ENCODE measurements around the gene TRAPPC2.

TRAPPC2 gene

DNA sequence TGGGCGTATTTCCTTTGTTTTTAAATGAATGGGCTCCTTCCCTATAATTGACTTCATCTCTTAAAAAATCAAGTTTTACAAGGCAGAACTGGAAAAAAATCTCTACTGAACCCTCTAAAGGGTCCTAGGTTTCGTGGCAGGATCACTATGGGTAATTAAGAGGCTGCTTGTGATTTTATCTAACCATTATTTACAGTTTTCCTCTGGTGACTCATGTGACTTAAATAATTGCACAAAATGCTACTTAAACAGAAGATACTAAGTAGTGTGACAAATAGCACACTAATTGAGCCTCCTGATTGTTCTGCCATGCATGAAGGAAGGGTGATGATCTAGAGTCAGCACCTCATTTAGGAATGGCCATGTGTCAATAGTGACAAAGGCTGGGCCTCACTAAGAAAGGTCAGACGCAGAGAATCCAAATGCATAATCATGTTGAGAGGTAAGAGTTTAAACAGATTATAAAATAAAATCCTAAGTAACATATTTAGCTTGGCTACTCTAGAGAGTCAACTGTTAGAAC, 35.7 kb upstream of the TRAPPC2 start:
- no peaks in the 10 kb centered on the region for H4K20me1 ChIP-seq (ENCODE audit: insufficient read depth, low read length)
- H3K79me2 ChIP-seq (ENCODE audit: insufficient read depth, low read length): no peaks in the 10 kb centered on the region
- H3K9me2 ChIP-seq (ENCODE audit: low read depth, low read length): no peaks in the 10 kb centered on the region
- no peak overlapping the region for H3K9ac ChIP-seq (ENCODE audit: low read length)
- H3K4me1 ChIP-seq (ENCODE audit: insufficient read depth, low read length, severe bottlenecking): no peaks in the 10 kb centered on the region
- H3K9me3 ChIP-seq (ENCODE audit: low read length): no peaks in the 10 kb centered on the region
- H3K4me3 ChIP-seq (ENCODE audit: low read depth, low read length, poor library complexity, severe bottlenecking): no peak overlapping the region
- H2AFZ ChIP-seq (ENCODE audit: low read length): no peak overlapping the region
- no peak overlapping the region for H3K4me2 ChIP-seq (ENCODE audit: low read length)
- no peaks in the 10 kb centered on the region for H3F3A ChIP-seq (ENCODE audit: insufficient read depth, low read length)
- H3K36me3 ChIP-seq (ENCODE audit: insufficient read depth, low read length): peaks cover 88% of the 10 kb centered on the region
- TF ChIP-seq CTCF (IDR thresholded peaks at IDR 0.05; ENCODE audit: low read length) (no peak), EZH2 (IDR thresholded peaks at IDR 0.05; ENCODE audit: borderline replicate concordance, low read length) (no peak)
- H3K27me3 ChIP-seq (ENCODE audit: insufficient read depth, low read length): no peaks in the 10 kb centered on the region
- no peak overlapping the region for H3K27ac ChIP-seq (ENCODE audit: low read depth, low read length, poor library complexity, severe bottlenecking)

GRCh38 chrX:13768939-13769338, 34.5 kb upstream of the TRAPPC2 start:
- no peak overlapping the region for H3K9ac ChIP-seq (ENCODE audit: low read length)
- H4K20me1 ChIP-seq (ENCODE audit: insufficient read depth, low read length): no peaks in the 10 kb centered on the region
- H3K9me3 ChIP-seq (ENCODE audit: low read length): no peaks in the 10 kb centered on the region
- no peaks in the 10 kb centered on the region for H3K9me2 ChIP-seq (ENCODE audit: low read depth, low read length)
- peaks cover 86% of the 10 kb centered on the region for H3K36me3 ChIP-seq (ENCODE audit: insufficient read depth, low read length)
- H3K4me1 ChIP-seq (ENCODE audit: insufficient read depth, low read length, severe bottlenecking): no peaks in the 10 kb centered on the region
- no peaks in the 10 kb centered on the region for H3K27me3 ChIP-seq (ENCODE audit: insufficient read depth, low read length)
- no peak overlapping the region for H3K27ac ChIP-seq (ENCODE audit: low read depth, low read length, poor library complexity, severe bottlenecking)
- no peaks in the 10 kb centered on the region for H3K79me2 ChIP-seq (ENCODE audit: insufficient read depth, low read length)
- no peak overlapping the region for H3K4me3 ChIP-seq (ENCODE audit: low read depth, low read length, poor library complexity, severe bottlenecking)
- no peaks in the 10 kb centered on the region for H3F3A ChIP-seq (ENCODE audit: insufficient read depth, low read length)
- H3K4me2 ChIP-seq (ENCODE audit: low read length): no peak overlapping the region
- no peak overlapping the region for H2AFZ ChIP-seq (ENCODE audit: low read length)
- no peak for TF ChIP-seq CTCF (IDR thresholded peaks at IDR 0.05; ENCODE audit: low read length)
- TF ChIP-seq EZH2 (IDR thresholded peaks at IDR 0.05; ENCODE audit: borderline replicate concordance, low read length): no peak

DNA sequence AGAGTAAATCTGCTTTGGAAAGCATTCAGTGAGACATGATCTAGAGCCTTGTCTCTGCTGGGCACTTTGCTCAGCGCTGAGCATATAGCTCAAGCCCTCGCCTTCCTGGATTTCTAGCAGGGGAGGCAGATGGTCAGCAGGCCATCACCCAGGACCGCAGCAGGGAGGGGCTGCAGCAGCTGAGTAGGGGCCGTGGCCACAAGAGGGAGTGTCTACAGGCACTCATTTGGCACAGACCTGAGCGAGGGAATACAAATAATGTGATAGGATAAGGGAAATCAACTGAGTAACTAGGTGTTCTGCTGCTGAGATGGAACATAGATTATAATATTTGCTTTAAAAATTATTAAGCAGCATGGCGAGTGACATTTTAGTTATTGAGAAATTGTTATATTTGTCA, 30.3 kb upstream of the TRAPPC2 start:
- H3F3A ChIP-seq (ENCODE audit: insufficient read depth, low read length): no peaks in the 10 kb centered on the region
- no peak overlapping the region for H3K9ac ChIP-seq (ENCODE audit: low read length)
- no peaks in the 10 kb centered on the region for H3K79me2 ChIP-seq (ENCODE audit: insufficient read depth, low read length)
- no peak overlapping the region for H2AFZ ChIP-seq (ENCODE audit: low read length)
- peaks cover 96% of the 10 kb centered on the region for H3K36me3 ChIP-seq (ENCODE audit: insufficient read depth, low read length)
- H3K9me3 ChIP-seq (ENCODE audit: low read length): no peaks in the 10 kb centered on the region
- peaks cover under 1% of the 10 kb centered on the region for H3K4me1 ChIP-seq (ENCODE audit: insufficient read depth, low read length, severe bottlenecking)
- H3K27ac ChIP-seq (ENCODE audit: low read depth, low read length, poor library complexity, severe bottlenecking): no peak overlapping the region
- TF ChIP-seq EZH2 (IDR thresholded peaks at IDR 0.05; ENCODE audit: borderline replicate concordance, low read length) (no peak), CTCF (IDR thresholded peaks at IDR 0.05; ENCODE audit: low read length) (no peak)
- no peak overlapping the region for H3K4me3 ChIP-seq (ENCODE audit: low read depth, low read length, poor library complexity, severe bottlenecking)
- no peaks in the 10 kb centered on the region for H3K9me2 ChIP-seq (ENCODE audit: low read depth, low read length)
- H3K4me2 ChIP-seq (ENCODE audit: low read length): no peak overlapping the region
- no peaks in the 10 kb centered on the region for H3K27me3 ChIP-seq (ENCODE audit: insufficient read depth, low read length)
- H4K20me1 ChIP-seq (ENCODE audit: insufficient read depth, low read length): no peaks in the 10 kb centered on the region
